ENCODE data around the gene KIAA1217.

The KIAA1217 gene

DNA sequence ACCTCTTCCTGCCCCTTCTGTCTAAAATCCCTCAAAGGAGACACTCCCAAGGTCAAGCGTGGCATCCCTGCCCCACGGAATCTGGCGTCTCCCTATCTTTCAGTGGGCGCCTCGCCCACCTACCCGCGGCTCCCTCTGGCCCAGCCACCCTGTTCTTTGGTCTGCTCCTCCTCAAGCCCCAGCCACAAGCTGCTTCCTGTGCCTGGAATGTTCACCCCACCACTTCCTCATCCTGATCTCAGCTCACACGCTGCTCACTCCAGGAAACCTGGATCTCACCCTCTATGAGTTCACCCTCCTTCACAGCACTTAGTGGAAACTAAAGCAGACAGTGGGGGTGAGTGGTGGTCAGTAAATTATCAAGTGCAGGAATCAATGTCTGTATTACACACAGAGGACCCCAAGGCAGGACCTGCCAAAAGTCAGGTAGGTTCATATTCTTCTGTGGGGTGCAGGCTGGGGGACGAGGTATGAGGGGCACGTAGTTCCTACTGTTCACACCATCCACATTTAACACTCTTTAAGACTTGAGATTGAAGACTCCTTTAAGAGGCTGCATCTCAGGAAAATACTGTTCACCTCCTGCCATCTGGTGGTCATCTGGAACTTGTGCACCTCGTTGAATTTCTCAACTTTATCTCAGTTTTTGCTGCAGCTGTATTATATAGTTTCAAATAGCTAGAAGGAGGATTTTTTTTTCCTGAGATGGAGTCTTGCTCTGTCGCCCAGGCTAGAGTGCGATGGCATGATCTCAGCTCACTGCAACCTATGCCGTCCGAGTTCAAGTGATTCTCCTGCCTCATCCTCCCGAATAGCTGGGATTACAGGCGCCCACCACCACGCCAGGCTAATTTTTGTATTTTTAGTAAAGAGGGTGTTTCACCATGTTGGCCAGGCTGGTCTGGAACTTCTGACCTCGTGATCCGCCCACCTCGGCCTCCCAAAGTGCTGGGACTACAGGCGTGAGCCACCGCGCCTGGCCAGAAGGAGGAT is 348.1 kb downstream of the KIAA1217 start:
- peak; percentile 18 to 46 for DNase-seq

DNA sequence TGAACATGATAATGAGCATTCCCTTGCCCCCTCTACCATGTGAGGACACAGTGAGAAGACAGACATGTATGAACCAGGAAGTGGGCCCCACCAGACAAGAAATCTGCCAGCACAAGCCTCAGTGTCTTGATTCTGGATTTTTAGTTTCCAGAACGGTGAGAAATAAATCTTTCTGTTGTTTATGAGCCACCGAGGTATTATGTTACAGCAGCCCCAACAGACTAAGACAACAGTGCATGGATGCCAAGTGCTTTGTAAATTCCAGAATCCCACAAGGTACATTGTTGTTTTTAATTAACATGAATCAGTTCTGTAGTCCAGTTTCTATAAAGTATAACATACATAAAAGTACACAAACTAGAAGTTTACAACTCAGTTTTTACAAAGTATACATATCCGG is 352.5 kb downstream of the KIAA1217 start:
- no peak for DNase-seq

GRCh38 chr10:24568042-24568441 is 359.1 kb downstream of the KIAA1217 start:
- no peak for DNase-seq

GRCh38 chr10:24569330-24569796 is 360.4 kb downstream of the KIAA1217 start:
- no peak for DNase-seq

DNA sequence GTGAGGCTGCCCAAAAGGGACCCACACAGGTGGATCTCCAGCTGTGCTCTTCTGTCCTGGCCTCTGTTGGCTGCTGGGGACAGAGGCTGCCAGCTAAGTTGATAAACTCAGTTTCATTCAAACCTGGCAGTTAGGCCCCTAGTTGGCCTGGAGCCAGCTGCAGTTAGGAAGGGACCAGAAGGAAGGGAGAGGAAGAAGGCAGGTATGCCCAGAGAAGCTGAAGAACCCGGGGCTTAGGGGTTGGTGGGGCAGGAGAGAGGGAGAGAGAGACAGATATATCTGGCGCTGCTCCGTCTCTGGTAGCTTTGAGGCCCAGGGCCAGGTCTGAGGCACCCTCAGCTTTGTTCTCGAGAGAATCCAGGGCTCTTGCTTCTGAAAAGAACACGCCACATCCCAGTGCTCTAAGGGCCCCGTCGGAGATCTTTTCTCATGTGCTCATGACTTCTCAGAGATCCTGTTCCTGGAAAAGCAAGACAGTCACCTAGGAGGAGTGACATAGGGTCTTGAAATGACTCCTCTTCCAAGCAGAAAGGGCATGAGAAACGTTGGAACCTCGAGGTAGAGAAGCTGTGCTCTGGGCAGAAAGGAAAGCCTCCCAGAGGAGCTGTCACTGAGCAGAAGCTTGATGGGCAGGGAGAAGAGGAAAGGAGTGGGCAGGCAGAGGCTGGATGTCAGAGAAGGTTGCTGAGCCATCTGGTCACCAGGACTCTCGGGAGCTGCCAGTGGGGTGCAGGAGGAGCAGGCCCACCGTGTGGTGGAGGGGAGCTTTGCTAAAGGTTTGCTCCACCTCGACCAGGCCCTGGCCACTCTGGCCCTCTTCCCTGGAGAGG is 361.1 kb downstream of the KIAA1217 start:
- DNase-seq, result no peak

GRCh38 chr10:24570658-24571426 is 361.9 kb downstream of the KIAA1217 start:
- no peak for DNase-seq

- no peak for DNase-seq
Observed at GRCh38 chr10:24571870-24572450, 363.0 kb downstream of the KIAA1217 start.

DNA sequence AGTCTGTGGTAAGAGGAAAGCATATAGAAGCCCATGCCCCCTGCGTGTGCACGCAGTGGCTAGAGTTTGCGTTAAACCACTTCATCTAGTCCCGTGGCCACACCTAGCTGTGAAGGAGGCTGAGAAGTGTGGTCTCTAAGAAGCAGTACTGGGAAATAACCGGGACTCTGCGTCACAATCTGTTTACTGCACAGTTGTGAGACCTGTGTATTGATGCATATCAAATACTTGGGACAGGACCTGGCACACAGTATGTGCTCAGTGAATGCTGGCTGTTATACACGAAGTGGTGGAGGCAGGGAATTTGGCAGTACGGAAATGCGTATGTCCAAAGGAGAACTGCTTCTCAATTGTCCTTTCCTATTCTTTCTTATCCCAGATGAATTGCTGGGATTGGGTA is 365.2 kb downstream of the KIAA1217 start:
- DNase-seq, result no peak

DNA sequence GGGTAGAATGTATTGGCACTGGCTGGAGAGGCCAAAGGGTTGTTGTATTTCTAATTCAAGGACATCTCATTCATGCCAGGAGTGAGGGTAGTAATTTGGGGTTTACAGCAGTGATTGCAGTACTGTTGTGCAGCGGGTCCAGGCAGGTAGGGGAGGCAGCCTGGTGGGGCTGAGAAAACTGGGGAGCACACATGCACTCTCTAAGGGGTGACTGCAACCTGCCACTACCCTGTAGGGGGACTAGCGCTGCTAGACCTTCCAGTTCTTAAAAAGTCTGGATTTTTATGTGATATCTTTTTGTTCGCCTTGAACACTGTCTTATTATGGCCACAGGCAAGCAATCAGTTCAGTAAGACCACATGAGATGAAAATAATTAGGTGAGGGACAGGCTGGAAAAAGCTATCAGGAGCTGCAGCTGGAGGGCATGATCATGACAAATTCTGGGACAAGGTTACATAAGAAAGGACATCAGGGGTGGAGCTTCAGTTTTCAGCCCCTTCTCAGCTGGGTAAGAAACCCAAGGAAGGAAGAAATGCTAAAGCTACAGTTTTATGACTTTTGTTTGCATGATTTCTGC is 365.7 kb downstream of the KIAA1217 start:
- no peak for DNase-seq

DNA sequence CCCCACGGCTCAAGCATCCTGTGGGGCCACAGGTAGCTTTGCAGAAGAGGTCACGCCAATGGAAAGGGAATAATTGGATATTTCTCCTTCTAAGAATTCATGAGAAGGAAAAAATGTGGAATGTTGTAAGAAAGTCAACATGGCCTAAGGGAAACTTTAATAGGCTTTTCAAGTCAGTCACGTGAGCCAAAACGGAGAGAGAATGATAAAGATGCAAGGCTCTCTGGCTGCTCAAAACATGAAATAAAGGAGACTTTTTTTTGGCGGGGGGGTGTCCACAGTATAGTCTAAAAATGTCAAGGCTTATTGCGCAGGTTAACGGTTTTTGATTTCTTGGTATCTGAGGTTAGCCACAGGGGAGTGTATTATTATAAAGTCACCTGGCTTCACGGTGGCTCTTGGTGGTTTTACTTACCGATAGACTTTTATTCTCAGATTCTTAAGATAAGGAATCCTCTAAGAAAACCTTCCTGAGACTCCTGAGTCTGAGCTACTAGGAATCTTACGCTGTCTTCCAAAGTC is 366.6 kb downstream of the KIAA1217 start:
- no peak for DNase-seq

GRCh38 chr10:24579448-24579847 is 370.5 kb downstream of the KIAA1217 start:
- no peak for DNase-seq

DNA sequence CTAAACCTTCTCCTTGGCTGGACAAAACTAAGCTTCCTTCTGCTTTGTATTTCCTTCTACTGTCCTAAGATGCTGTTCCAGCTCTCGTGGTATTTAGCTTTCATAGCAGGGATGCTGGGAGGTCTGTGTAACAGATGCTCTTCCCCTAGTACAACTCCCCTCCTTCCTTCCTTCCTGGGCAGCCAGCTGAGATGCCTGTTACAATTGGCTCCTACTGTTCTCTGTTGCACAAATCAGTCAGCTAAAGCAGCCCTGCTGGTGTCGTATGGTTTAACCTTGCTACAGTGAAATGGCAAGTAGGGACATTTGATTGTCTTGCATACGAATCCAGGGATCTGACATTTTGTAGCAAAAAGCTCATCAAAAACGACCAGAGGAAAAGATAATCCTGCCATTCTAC is 371.0 kb downstream of the KIAA1217 start:
- DNase-seq, result peak in 1 of 2 experiments; percentile 11

DNA sequence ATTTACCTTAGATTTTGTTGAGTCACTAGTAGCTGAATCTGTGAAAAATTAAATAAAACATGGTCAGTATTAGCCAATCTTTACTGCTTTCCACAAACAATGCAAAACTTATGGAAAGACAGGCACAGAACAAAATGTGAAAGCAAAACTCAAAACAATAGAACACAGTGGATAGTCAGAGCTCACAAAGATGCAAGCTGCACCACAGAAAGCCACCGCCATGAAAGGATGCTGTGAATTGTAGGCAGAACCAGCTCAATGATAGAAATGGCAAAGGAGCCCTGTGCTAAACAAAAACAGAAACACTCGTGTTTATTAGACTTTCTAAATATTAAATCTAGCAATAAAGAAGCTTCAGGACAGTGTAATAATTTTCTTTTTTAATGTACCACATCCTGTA is 380.3 kb downstream of the KIAA1217 start:
- DNase-seq, result no peak

GRCh38 chr10:24590697-24591457 is 381.9 kb downstream of the KIAA1217 start:
- DNase-seq, result no peak

DNA sequence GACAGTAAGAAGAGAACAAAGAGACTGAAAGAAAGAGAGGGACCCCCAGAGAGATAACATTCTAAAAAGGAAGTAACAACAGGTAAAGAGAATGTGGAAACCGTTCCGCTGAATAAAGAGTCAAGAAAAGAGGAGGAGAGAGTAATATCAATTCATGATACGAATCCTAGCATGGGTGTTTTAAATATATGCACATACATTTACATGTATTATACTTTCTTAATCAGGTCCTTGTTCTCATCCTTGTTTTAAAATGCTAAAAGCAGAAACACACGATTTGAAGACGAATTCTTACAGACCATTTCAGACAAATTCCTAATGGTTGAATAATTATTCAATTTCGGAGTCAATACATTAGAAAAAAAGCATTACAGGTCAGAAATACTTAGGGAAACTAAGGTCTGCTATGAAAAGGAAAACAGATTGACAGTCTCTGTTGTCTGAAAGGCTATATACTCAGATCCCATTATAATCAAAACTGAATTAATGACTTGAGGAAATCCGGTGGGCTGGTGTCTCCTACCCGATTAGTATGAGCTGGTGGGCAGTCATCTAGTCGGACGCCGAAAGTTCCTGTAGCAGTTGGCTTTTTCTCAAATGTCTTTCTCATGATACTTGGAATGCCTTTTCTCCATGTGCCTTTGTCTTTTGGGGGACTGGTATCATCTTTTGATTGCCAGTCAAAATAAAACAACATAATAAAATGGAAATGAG is 387.4 kb downstream of the KIAA1217 start:
- no peak for DNase-seq

- no peak for DNase-seq
Observed at GRCh38 chr10:24597426-24597825, 388.5 kb downstream of the KIAA1217 start.

Data from NCI-H524 (cell line).